WERI-Rb-1 (cell line): ENCODE results near the gene SFXN1.

Source experiments
- DNase-seq: peaks from one replicate; pipeline ENCODE4 v3.0.0-alpha.2; 2020
- H3K27ac ChIP-seq: fragments of 250-450 bp; sonication (Bioruptor Pico); 2 replicates; pipeline ENCODE4 v1.5.1; 2020; ENCODE audit warnings: mild to moderate bottlenecking, moderate library complexity
- H3K27me3 ChIP-seq: fragments of 250-450 bp; sonication (Bioruptor Pico); 2 replicates; pipeline ENCODE4 v1.5.1; 2021; ENCODE audit warnings: mild to moderate bottlenecking, low read depth, moderate library complexity; ENCODE audit not compliant: insufficient read depth, severe bottlenecking
- H3K36me3 ChIP-seq: fragments of 250-450 bp; sonication (Bioruptor Pico); 2 replicates; pipeline ENCODE4 v1.5.1; 2020; ENCODE audit warnings: mild to moderate bottlenecking, moderate library complexity
- H3K4me3 ChIP-seq: 2 replicates; pipeline ENCODE4 v1.5.1; 2011; ENCODE audit warnings: low read depth, mild to moderate bottlenecking, control low read depth, low read length
- H3K9me3 ChIP-seq: fragments of 250-450 bp; sonication (Bioruptor Pico); 2 replicates; pipeline ENCODE4 v1.5.1; 2021; ENCODE audit warnings: mild to moderate bottlenecking, moderate library complexity; ENCODE audit not compliant: severe bottlenecking
- TF ChIP-seq, protein P1 (sequence below): IDR thresholded peaks from 2 replicates; pipeline ENCODE4 v1.5.1; 2011; ENCODE audit warnings: low read depth, mild to moderate bottlenecking, control low read depth, inconsistent platforms, low read length

SFXN1 gene

DNA sequence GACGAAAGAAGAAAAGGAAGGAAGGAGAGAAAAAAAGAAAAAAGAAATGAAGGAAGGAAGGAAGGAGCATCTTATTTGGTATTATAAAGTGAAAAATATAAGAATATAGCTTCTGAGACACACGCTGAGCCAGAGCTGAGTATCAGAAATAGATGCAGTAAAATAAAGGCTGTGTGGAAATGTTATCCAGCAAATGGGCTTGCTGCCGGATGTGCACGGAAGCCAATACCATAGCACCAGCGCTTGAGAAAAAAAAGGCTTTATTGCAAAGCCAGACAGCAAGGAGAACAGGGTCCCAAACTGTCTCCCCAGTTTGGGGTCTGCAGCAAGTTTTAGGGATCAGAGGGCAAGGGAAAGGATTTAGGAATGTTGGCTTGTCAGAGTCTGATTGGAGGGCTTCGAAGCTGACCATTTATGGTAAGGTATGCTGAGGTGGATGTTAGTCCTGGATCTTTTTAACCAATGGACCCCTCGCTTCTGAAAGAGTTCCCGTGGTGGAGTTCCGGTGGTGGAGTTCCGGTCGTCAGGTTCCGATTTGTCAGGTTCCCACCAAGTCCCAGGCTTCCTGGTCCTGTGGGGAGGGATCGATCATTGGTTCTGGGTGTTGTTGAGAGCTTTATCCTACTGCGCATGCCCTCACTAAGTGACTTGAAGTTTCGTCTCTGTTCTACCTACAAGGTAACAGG lies 70.4 kb downstream of the SFXN1 start:
- Histone ChIP-seq H3K9me3 (no peaks in the 10 kb centered on the region), H3K36me3 (no peaks in the 10 kb centered on the region), H3K4me3 (no peak overlapping the region), H3K27ac (no peak overlapping the region), H3K27me3 (no peaks in the 10 kb centered on the region)
- TF ChIP-seq, protein P1, sequence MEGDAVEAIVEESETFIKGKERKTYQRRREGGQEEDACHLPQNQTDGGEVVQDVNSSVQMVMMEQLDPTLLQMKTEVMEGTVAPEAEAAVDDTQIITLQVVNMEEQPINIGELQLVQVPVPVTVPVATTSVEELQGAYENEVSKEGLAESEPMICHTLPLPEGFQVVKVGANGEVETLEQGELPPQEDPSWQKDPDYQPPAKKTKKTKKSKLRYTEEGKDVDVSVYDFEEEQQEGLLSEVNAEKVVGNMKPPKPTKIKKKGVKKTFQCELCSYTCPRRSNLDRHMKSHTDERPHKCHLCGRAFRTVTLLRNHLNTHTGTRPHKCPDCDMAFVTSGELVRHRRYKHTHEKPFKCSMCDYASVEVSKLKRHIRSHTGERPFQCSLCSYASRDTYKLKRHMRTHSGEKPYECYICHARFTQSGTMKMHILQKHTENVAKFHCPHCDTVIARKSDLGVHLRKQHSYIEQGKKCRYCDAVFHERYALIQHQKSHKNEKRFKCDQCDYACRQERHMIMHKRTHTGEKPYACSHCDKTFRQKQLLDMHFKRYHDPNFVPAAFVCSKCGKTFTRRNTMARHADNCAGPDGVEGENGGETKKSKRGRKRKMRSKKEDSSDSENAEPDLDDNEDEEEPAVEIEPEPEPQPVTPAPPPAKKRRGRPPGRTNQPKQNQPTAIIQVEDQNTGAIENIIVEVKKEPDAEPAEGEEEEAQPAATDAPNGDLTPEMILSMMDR = no peak
- DNase-seq = no peak

DNA sequence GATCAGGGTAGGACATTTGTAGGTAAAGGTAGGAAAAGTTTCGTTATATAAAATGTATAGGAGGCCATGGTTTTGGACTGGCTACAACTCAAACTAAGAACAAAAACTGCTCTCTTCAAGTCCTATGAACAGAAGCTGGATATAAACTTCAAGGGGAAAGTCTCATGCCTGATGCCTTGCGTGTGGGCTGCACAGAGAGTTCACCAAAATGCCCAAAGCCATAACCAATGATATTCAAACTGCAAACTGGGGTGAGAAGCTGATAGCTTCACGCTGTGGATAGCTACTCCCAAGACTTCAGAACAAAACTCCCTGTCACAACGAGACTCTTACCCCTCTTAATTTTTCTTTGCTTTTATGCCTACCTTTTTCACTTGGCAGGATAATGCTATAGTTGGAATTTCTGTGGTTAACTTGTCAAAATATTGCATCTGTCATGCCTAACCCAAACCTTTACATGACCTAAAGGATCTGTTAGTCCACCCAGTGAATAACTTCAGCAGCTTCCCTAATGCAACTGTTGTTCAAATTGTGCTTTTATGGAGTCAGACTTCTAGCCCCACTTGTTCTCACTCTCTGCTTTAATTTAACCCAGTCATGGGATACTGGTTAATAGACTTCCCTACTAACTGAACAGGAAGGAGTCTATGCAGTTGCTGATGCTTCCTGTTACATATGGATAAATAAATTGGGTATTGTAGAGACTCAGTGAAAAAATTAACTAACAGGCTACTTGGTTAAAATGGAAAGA lies 71.9 kb downstream of the SFXN1 start:
- no peak overlapping the region for H3K4me3 ChIP-seq
- H3K9me3 ChIP-seq = no peaks in the 10 kb centered on the region
- no peak overlapping the region for H3K27ac ChIP-seq
- DNase-seq = no peak
- TF ChIP-seq, protein P1 = no peak
- H3K36me3 ChIP-seq = no peaks in the 10 kb centered on the region
- H3K27me3 ChIP-seq = no peaks in the 10 kb centered on the region

DNA sequence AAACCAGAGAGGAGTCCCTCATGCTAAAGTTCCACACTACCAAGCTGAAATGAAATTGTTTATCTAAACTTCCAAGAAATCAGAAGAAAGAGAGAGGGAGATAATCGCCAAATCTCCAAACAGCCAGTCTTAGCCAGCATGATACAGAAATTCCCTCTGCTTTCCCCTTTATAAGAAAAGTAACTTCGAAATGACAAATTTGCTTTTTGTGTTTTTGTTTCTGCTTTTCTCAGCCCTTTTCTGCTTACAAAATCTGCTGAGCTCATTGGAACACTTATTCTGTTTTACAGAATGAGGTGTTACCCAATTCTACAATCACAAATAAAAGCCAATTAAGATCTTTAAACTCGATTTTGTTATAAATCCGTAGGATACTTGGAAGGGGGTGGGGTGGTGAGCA lies 72.9 kb downstream of the SFXN1 start:
- Histone ChIP-seq H3K27ac (no peak overlapping the region), H3K9me3 (no peaks in the 10 kb centered on the region), H3K36me3 (no peaks in the 10 kb centered on the region), H3K4me3 (no peak overlapping the region), H3K27me3 (no peaks in the 10 kb centered on the region)
- DNase-seq = no peak
- TF ChIP-seq, protein P1 = no peak

DNA sequence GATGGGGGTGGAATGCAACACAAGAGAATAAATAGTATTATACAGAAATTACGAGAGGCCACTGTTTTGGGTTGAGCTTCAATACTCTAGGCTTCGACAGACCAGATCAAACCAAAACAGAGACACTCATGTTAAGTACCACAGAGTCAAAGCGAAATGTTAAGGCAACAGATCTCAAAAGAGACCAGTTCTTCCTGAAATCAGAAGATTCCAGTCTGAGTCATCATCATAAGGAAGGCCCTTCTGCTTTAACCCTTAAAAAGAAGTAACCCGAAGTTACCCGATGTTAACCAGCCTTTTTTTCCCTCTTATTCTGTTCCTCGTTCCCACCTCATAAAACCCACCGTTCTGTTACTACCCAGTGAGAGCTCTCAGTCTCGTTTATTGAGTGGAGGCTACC lies 75.9 kb downstream of the SFXN1 start:
- TF ChIP-seq, protein P1 = no peak

DNA sequence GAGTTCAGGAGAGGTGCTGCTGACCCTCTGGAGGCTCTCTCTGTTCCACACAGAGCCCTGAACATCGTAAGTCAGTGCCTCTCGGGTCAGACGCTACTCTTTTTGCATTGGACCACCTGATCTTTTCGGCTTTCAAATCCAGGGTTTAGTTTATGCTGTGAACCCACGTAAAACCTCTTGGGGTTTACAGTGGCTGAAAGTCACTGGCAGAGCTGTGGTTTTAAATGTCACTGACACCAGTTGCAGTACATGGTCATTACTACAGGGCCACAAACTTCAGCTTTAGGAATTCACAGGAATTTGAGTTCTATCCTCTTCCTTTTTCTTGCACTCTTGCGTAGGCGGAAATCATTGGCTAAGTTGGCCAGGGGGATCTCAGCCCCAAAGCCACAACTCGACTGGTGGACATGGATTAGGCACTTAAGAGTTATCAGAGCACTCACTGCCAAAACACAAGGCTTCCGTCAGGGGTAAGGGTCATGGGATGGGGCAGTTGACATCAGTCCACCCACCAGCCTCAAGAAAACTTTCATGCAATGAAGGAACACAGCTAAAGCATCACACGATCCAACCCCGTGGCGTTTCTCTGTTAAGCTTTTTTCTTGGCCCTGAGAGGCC lies 76.9 kb downstream of the SFXN1 start:
- H3K27ac ChIP-seq = no peak overlapping the region
- TF ChIP-seq, protein P1 = no peak

More for the DNA sequence above, 75.9 kb downstream of the SFXN1 start:
- H3K27ac ChIP-seq = no peak overlapping the region
- DNase-seq = no peak
- H3K4me3 ChIP-seq = no peak overlapping the region
- H3K9me3 ChIP-seq = no peaks in the 10 kb centered on the region
- H3K27me3 ChIP-seq = no peaks in the 10 kb centered on the region
- H3K36me3 ChIP-seq = no peaks in the 10 kb centered on the region

More for the DNA sequence above, 76.9 kb downstream of the SFXN1 start:
- Histone ChIP-seq H3K36me3 (no peaks in the 10 kb centered on the region), H3K4me3 (no peak overlapping the region), H3K27me3 (no peaks in the 10 kb centered on the region), H3K9me3 (no peaks in the 10 kb centered on the region)
- no peak for DNase-seq
